AG04450 (cell line): ENCODE measurements around the gene DDIT4L. TPM values are rescaled to one million over a fixed set of nuclear protein-coding genes. Genes with fewer than 3 reads are reported as not detected.
A peak's percentile ranks its signal among the peaks of the same experiment; 100 is the strongest.
"Not testable (repeated sequence)": the region's sequence is repeated elsewhere in the genome, so short reads cannot be mapped to it uniquely, and the experiment has no call there.

Experiments
- CTCF ChIA-PET: fragments of 300-600, 350-600 bp; formaldehyde crosslinking; extraction: SDS; loops from one replicate; lab custom pipeline; 2022; ENCODE audit warnings: antibody characterized with exemption, inconsistent platforms; lab: Charles Lee
- POLR2A ChIA-PET: fragments of 350-600 bp; formaldehyde crosslinking; extraction: SDS; loops from one replicate; lab custom pipeline; 2021; ENCODE audit warnings: antibody characterized with exemption, inconsistent platforms; lab: Yijun Ruan, JAX
- DNase-seq: peaks from one replicate; pipeline ENCODE4 v3.0.0-alpha.2; 2011; ENCODE audit warnings: low read depth, low spot score
- H3K27ac ChIP-seq: one replicate; pipeline ENCODE4 v1.5.1; 2012; ENCODE audit warnings: low read depth, low read length, control low read depth
- H3K27me3 ChIP-seq: one replicate; pipeline ENCODE4 v1.6.0; 2012; ENCODE audit warnings: low read length; ENCODE audit not compliant: control insufficient read depth, insufficient read depth
- H3K4me3 ChIP-seq: 2 replicates; pipeline ENCODE4 v1.5.1; 2011; ENCODE audit warnings: mild to moderate bottlenecking, low read depth, low read length, control low read depth
- H3K9me3 ChIP-seq: 2 replicates; pipeline ENCODE4 v1.5.1; 2012; ENCODE audit warnings: low read length; ENCODE audit not compliant: control insufficient read depth, insufficient read depth
- polyA plus RNA-seq: library from polyadenylated mRNA; depleted of rRNA; stranded (reverse); fragments of >200 nt; gene quantifications from 2 replicates; pipeline ENCODE4 v1.2.3, GENCODE V29; 2011
- TF ChIP-seq, protein P1 (sequence below): IDR thresholded peaks from 2 replicates; pipeline ENCODE4 v1.5.1; 2011; ENCODE audit warnings: low read depth, low read length, control low read depth, inconsistent platforms

Gene DDIT4L
- polyA plus RNA-seq, 1 experiment = 2.0 TPM

DNA sequence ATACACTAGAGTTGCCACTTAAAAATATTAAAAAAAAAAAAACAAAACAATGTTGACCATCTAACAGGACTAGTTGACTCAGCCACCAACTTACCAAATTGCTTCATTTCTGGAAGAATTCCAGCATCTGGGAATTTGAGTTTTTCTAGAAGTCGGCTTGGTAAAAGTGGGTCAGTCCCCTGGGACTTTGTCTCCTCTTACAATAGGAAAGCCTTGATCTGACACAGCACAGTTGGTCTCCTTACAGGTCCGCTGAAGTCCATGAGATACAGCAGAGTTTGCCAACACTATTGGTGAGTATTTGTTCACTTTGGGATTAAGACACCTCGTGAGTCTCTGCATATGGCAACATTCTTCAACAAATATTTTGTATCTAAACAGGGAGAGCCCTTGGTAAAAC lies 18.2 kb upstream of the DDIT4L start:
- Histone ChIP-seq H3K27me3 (peaks cover 5% of the 10 kb centered on the region), H3K4me3 (no peak overlapping the region), H3K9me3 (no peaks in the 10 kb centered on the region), H3K27ac (no peak overlapping the region)
- TF ChIP-seq, protein P1, sequence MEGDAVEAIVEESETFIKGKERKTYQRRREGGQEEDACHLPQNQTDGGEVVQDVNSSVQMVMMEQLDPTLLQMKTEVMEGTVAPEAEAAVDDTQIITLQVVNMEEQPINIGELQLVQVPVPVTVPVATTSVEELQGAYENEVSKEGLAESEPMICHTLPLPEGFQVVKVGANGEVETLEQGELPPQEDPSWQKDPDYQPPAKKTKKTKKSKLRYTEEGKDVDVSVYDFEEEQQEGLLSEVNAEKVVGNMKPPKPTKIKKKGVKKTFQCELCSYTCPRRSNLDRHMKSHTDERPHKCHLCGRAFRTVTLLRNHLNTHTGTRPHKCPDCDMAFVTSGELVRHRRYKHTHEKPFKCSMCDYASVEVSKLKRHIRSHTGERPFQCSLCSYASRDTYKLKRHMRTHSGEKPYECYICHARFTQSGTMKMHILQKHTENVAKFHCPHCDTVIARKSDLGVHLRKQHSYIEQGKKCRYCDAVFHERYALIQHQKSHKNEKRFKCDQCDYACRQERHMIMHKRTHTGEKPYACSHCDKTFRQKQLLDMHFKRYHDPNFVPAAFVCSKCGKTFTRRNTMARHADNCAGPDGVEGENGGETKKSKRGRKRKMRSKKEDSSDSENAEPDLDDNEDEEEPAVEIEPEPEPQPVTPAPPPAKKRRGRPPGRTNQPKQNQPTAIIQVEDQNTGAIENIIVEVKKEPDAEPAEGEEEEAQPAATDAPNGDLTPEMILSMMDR = no peak
- POLR2A ChIA-PET = no interaction called here
- CTCF ChIA-PET = no interaction called here
- DNase-seq = no peak

DNA sequence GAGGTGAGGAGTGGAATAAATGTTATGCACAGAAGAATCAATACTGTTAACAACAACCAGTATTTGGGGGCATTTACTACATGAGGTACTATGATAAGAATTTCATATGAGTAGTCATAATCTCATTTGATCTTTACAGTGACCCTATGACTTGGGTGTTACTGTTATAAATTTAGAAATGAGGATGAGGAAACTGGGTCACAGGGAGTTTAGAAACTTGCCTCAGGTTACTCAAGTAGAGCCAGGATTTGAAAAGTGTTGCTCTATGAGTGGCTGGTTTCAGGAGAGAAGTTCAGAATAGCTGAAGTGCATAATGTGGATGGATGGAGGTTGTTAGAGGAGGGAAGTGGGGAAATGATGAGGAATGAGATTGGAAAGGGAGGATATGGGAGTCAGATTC lies 16.6 kb upstream of the DDIT4L start:
- TF ChIP-seq, protein P1 = no peak
- H3K27me3 ChIP-seq = peaks cover 2% of the 10 kb centered on the region
- POLR2A ChIA-PET = no interaction called here
- no peak for DNase-seq
- no peaks in the 10 kb centered on the region for H3K9me3 ChIP-seq
- CTCF ChIA-PET = no interaction called here
- H3K4me3 ChIP-seq = no peak overlapping the region
- no peak overlapping the region for H3K27ac ChIP-seq

DNA sequence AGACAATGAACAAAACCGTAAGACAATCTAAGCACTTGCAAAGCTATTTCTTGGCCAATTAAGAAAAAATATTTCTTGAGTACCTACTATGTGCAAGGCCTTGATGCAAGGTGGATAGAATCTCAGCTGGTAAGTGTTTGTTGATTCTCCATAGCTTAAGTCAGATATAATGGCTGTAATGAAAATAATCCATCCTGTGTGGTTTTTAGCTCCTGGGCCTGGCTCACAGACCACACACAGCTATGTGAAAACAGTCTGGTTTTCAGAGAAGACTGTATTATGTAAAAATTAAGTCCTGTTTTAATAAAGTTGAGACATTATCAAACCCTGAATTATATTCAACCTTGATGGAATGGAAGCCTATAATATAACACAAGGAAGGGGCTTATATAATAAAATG lies 7.8 kb upstream of the DDIT4L start:
- no peak overlapping the region for H3K27ac ChIP-seq
- no peak overlapping the region for H3K4me3 ChIP-seq
- H3K27me3 ChIP-seq = no peaks in the 10 kb centered on the region
- CTCF ChIA-PET = no interaction called here
- POLR2A ChIA-PET = no interaction called here
- H3K9me3 ChIP-seq = peaks cover 2% of the 10 kb centered on the region; the same call in 1 of the 2 replicates
- DNase-seq = no peak
- TF ChIP-seq, protein P1 = no peak

DNA sequence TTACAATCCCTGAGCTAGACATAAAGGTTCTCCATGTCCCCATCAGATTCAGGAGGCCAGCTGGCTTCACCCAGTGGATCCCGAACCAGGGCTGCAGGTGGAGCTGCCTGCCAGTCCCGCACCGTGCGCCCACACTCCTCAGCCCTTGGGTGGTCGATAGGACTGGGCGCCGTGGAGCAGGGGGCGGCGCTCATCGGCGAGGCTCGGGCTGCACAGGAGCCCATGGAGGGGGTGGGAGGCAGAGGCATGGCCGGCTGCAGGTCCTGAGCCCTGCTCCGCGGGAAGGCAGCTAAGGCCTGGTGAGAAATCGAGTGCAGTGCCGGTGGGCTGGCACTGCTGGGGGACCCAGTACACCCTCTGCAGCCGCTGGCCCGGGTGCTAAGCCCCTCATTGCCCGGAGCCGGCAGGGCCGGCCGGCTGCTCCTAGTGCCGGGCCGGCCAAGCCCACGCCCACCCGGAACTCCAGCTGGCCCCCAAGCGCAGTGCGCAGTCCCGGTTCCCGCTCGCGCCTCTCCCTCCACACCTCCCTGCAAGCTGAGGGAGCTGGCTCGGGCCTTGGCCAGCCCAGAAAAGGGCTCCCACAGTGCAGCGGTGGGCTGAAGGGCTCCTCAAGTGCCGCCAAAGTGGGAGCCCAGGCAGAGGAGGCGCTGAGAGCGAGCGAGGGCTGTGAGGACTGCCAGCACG lies 6.3 kb upstream of the DDIT4L start:
- H3K9me3 ChIP-seq, CTCF ChIA-PET, POLR2A ChIA-PET, DNase-seq, H3K4me3 ChIP-seq, H3K27me3 ChIP-seq, H3K27ac ChIP-seq: not testable (repeated sequence)

DNA sequence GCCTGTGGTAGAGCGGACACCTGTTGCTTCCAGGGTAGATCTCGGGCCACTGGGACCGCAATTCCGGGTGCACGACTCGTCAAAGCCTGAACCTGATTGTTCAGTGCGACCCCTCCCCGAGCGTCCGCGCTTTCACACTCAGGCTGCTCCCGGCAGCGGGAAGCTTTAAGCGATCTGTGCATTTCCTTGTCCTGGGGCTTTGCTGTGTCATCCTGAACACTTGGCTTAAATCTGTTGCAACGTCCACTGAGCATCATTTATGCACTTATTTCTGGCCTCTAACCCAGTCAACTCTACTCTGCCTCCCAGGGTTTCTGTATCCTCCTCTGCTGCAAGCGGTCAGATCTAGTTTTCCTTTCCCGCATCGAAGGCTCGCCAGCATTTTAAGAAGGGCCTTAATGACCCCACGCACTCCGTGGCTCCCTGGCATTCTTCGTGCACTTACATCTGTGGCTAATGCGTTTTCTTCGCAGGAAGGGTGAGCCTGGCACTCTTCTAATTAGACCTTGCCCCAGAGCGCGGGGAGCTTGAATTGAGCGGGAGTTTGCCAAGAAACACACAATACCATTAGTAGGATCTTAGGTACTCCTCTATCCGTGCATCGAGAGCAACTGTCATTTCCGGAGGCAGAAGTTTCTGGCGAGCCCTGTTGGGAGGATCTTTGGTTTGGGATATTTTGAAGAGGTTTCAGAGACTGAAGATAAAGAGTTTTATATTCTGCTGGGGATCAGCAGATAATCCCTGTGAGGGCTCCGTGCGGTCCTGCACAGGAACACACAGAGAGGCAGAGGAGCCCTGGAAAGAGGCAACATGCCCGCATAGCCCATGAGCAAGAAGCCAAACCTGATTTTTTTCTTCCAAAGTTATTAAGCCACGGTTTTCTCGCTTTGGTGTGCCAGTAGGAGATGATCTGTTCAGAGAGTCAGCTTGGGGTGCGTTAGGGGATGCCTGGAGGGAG lies 654 bp upstream of the DDIT4L start:
- Histone ChIP-seq H3K4me3 (peak overlapping the region; percentile 61), H3K9me3 (no peaks in the 10 kb centered on the region; the same call in 1 of the 2 replicates), H3K27me3 (no peaks in the 10 kb centered on the region), H3K27ac (no peak overlapping the region)
- CTCF ChIA-PET = no interaction called here
- no peak for DNase-seq
- POLR2A ChIA-PET = no interaction called here
- TF ChIP-seq, protein P1 = no peak
